ENCODE measurements around the gene MYO3B.

DNA sequence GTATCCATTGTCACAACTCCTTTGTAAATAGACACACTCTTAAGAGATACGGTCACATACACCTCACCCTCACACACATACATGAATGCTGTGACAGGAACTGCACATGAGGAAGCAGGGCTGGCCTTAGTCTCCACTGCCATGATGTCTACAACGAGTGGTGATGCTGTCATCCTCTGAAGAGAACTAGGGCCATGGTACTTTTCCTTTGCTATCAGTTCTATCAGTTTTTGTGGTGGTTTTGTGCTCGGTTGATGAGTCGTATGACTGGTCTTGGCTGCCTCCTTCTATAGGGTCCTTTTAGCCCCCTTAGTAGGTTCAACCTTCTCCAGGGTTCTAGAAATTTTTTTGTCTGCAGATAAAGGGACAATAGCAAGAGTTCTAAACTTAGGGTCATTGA, 66.0 kb downstream of the MYO3B start:
- no peak for TF ChIP-seq FOXP2 (optimal IDR thresholded peaks at IDR 0.05; ENCODE audit: control extremely low read depth, extremely low read length, insufficient read depth)
- no peak for TF ChIP-seq EZH2 (IDR thresholded peaks at IDR 0.05)
- TF ChIP-seq POLR2AphosphoS5 (IDR thresholded peaks at IDR 0.05; ENCODE audit: borderline replicate concordance, low read depth, low read length): no peak
